Body of pancreas (tissue), 4 donors: Measurements from ENCODE around the gene HSD11B2. TPM values are rescaled to one million over a fixed set of nuclear protein-coding genes. Genes with fewer than 3 reads are reported as not detected.

Experiments used
- ATAC-seq: fragments of 150-250 bp; one replicate; pipeline ENCODE4 v1.9.1; 2016
- DNase-seq, 4 donors: peaks; one replicate each; pipeline ENCODE4 v3.0.0-alpha.2; 2019
- H3K27ac ChIP-seq, 4 donors: fragments of 200-600 bp; sonication (generic); 1 replicate in 3 of 4; 2 replicates in 1 of 4; pipeline versions ENCODE4 v1.5.1 to v1.6.1; 2016 to 2019; ENCODE audit warnings: mild to moderate bottlenecking in 1 of 4, mixed read lengths in 1 of 4, moderate library complexity in 1 of 4
- H3K27me3 ChIP-seq, 2 donors: fragments of 200-600 bp; sonication (generic); one replicate each; pipeline ENCODE4 v1.6.0; 2016; ENCODE audit warnings: mild to moderate bottlenecking in 1 of 2
- H3K36me3 ChIP-seq, 2 donors: fragments of 200-600 bp; sonication (generic); replicated peaks in 1 of 2; 2 replicates each; pipeline ENCODE4 v1.5.1; 2016; ENCODE audit warnings: low read depth in 2 of 2; ENCODE audit not compliant: insufficient read depth in 1 of 2
- H3K4me1 ChIP-seq: fragments of 200-600 bp; sonication (generic); one replicate; pipeline ENCODE4 v1.6.0; 2016
- H3K4me3 ChIP-seq, 2 donors: fragments of 200-600 bp; sonication (generic); 1 replicate in 1 of 2; 2 replicates in 1 of 2; pipeline ENCODE4 v1.5.1; 2016 to 2019
- H3K9me3 ChIP-seq, 3 donors: fragments of 200-600 bp; sonication (generic); 1 replicate in 2 of 3; 2 replicates in 1 of 3; pipeline ENCODE4 v1.5.1; 2016
- POLR2A ChIP-seq, 3 donors: fragments of 450-650 bp; IDR thresholded peaks; one replicate each; pipeline ENCODE4 v1.6.1; 2016; ENCODE audit warnings: antibody characterized with exemption in 3 of 3, mild to moderate bottlenecking in 2 of 3
- WGBS, 2 donors: methylation state at CpG; one replicate each; pipeline ENCODE4 v1.1.5; 2017; 5-methylcytosine and 5-hydroxymethylcytosine counted together
- intact Hi-C: fragments of 100-400 bp; cut with DNase I; formaldehyde crosslinking; loops from one replicate; pipeline ENCODE4 v1.15.1; 2023
- total RNA-seq, 2 donors: library from RNA; depleted of rRNA; stranded (reverse); fragments of >200 nt; gene quantifications; one replicate each; pipeline ENCODE4 v1.1.0, GENCODE V29; 2016
- TF ChIP-seq, protein P1 (sequence below), 7 experiments: fragments of 450-650 bp in 4 of 7; fragments of 200-600 bp in 3 of 7; sonication (generic) in 3 of 7; IDR thresholded peaks; one replicate each; pipeline ENCODE4 v1.5.1; 2016 to 2019; ENCODE audit warnings: antibody characterized with exemption in 7 of 7

HSD11B2 gene
- total RNA-seq, 2 donors from 2014 or later, result 5.4 to 13.8 TPM

DNA sequence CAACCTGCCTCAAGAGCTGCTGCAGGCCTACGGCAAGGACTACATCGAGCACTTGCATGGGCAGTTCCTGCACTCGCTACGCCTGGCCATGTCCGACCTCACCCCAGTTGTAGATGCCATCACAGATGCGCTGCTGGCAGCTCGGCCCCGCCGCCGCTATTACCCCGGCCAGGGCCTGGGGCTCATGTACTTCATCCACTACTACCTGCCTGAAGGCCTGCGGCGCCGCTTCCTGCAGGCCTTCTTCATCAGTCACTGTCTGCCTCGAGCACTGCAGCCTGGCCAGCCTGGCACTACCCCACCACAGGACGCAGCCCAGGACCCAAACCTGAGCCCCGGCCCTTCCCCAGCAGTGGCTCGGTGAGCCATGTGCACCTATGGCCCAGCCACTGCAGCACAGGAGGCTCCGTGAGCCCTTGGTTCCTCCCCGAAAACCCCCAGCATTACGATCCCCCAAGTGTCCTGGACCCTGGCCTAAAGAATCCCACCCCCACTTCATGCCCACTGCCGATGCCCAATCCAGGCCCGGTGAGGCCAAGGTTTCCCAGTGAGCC is 5.8 kb downstream of the HSD11B2 start:
- intact Hi-C loops, result no loop called here
- DNase-seq (no peak), ATAC-seq (no peak)
- peaks cover 9 to 16% of the 10 kb centered on the region in 2 donors for H3K36me3 ChIP-seq
- 91 to 94% methylated on average over 17 to 20 of the region's 23 CpGs for WGBS, 2 donors
- H3K4me1 ChIP-seq, result peaks cover 14% of the 10 kb centered on the region
- no peaks in the 10 kb centered on the region for H3K9me3 ChIP-seq
- H3K27me3 ChIP-seq, result no peaks in the 10 kb centered on the region
- H3K27ac ChIP-seq, result no peak overlapping the region
- H3K4me3 ChIP-seq, result no peak overlapping the region
- TF ChIP-seq POLR2A (IDR thresholded peaks at IDR 0.05), result no peak
- TF ChIP-seq, protein P1, sequence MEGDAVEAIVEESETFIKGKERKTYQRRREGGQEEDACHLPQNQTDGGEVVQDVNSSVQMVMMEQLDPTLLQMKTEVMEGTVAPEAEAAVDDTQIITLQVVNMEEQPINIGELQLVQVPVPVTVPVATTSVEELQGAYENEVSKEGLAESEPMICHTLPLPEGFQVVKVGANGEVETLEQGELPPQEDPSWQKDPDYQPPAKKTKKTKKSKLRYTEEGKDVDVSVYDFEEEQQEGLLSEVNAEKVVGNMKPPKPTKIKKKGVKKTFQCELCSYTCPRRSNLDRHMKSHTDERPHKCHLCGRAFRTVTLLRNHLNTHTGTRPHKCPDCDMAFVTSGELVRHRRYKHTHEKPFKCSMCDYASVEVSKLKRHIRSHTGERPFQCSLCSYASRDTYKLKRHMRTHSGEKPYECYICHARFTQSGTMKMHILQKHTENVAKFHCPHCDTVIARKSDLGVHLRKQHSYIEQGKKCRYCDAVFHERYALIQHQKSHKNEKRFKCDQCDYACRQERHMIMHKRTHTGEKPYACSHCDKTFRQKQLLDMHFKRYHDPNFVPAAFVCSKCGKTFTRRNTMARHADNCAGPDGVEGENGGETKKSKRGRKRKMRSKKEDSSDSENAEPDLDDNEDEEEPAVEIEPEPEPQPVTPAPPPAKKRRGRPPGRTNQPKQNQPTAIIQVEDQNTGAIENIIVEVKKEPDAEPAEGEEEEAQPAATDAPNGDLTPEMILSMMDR (IDR thresholded peaks at IDR 0.05), result no peak

DNA sequence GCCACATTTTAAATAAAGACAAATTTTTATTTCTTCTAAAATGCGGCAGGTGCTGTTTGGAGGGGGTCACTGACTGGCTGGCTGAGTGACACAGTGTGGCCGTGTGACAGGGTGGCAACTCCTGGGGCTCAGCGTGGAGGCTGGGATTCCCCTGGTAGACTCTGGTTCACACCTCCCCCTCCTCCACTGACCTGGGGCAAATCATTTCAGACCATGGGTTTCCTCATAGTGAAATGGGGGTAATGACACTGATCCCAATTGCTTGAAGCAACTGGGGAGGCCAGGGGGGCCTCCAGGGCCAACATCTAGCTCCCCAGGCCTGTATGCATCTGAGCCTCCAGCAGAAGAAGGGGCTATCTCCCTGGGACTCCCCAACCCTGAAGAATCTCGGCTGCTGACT is 6.6 kb downstream of the HSD11B2 start:
- DNase-seq, result no peak
- H3K27ac ChIP-seq, result no peak overlapping the region

DNA sequence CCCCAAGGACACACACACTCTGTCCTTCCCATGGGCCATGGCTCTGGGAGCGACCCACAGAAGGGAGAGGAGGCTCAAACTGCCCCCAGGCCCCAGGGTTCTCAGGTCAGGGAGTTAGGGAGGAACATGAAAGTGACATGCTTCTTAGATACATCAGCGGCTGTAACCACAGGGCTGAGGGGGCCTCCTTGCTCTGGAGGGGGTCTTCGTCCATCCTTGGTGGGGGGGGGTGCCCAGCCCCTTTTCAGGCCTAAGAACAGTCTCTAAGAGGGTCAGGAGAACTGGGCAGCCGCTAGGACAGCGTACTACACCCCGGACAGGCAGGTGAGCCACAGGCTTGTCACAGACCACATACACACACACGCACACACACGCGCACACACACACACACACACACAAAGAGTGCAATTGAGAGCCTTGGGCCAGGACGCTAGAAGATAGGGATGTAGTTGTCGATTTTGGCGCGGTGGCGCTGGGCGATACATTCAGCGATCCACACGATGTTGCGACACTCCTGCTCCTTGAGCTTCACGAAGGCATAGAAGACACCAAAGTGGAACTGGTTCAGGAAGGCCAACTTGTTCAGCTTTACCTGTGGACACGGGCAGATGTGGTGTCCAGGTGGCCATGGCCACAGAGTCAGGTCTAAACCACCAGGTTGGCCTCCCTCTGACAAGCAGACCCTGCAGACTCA is 7.3 kb downstream of the HSD11B2 start:
- Histone ChIP-seq H3K36me3 (peaks cover 9 to 16% of the 10 kb centered on the region in 2 donors), H3K27ac (no peak overlapping the region), H3K4me1 (peaks cover 26% of the 10 kb centered on the region), H3K4me3 (no peak overlapping the region), H3K9me3 (no peaks in the 10 kb centered on the region), H3K27me3 (no peaks in the 10 kb centered on the region)
- no peak for ATAC-seq
- DNase-seq, result no peak
- 89 to 91% methylated on average over 16 to 20 of the region's 20 CpGs for WGBS, 2 donors
- TF ChIP-seq, protein P1 (IDR thresholded peaks at IDR 0.05), result no peak
- TF ChIP-seq POLR2A (IDR thresholded peaks at IDR 0.05), result no peak
- intact Hi-C loops, result no loop called here

More for the DNA sequence above, 6.6 kb downstream of the HSD11B2 start:
- Histone ChIP-seq H3K27me3 (no peaks in the 10 kb centered on the region), H3K4me3 (no peak overlapping the region), H3K9me3 (no peaks in the 10 kb centered on the region), H3K4me1 (peaks cover 18% of the 10 kb centered on the region), H3K36me3 (peaks cover 9 to 16% of the 10 kb centered on the region in 2 donors)
- intact Hi-C loops, result no loop called here
- no peak for ATAC-seq
- TF ChIP-seq, protein P1 (IDR thresholded peaks at IDR 0.05), result no peak
- TF ChIP-seq POLR2A (IDR thresholded peaks at IDR 0.05), result no peak
- WGBS, 2 donors, result 72 to 86% methylated on average over 3 to 4 of the region's 4 CpGs

DNA sequence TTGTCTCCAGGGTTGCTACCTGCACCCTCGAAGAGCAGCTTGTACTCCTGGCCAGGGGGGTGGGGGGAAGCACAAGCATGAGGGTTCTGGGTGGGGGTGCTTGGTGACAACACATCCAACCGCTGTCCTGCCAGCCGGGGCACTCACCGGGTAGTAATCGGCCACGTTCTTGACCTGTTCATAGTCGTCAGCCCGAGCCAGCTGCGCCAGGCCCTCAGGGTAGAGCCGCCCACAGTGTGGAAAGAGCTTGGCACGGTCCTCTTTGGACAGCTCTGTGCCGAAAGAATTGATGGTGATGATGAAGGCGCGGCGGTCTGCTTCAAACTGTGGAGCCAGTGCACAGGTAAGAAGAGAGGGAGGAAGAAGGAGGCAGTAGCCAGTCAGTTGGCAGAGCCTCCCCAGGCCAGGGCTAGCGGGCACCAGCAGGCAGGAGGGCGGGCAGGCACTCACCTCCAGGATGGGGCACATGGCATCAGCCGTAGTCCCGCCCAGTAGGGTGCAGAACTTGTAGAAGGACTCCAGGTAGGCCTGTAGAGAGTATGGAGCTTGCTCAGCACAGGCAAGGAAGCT is 8.0 kb downstream of the HSD11B2 start:
- ATAC-seq, result no peak
- 94 to 95% methylated on average over 9 to 14 of the region's 19 CpGs for WGBS, 2 donors
- peaks cover 9 to 16% of the 10 kb centered on the region in 2 donors for H3K36me3 ChIP-seq
- H3K4me3 ChIP-seq, result no peak overlapping the region
- DNase-seq, result no peak
- H3K27ac ChIP-seq, result no peak overlapping the region
- peaks cover 32% of the 10 kb centered on the region for H3K4me1 ChIP-seq
- intact Hi-C loops, result no loop called here
- H3K27me3 ChIP-seq, result no peaks in the 10 kb centered on the region
- no peak for TF ChIP-seq POLR2A (IDR thresholded peaks at IDR 0.05)
- TF ChIP-seq, protein P1 (IDR thresholded peaks at IDR 0.05), result no peak
- no peaks in the 10 kb centered on the region for H3K9me3 ChIP-seq
